Measurements from ENCODE around the gene DACH1. TPM values are rescaled to one million over a fixed set of nuclear protein-coding genes. Genes with fewer than 3 reads are reported as not detected.

The DACH1 gene
- polyA plus RNA-seq, 3 donors = 0.03 to 0.69 (median 0.26) TPM

- no peak overlapping the region for H3K4me2 ChIP-seq (replicated peaks; ENCODE audit: extremely low read depth, low read length, poor library complexity, severe bottlenecking)
- no peak overlapping the region for H3K4me3 ChIP-seq (replicated peaks in 1 of 3; ENCODE audit: low read depth in 2 of 3, low read length in 3 of 3)
- H3K27me3 ChIP-seq (ENCODE audit: control insufficient read depth in 2 of 2, insufficient read depth in 2 of 2, low read length in 2 of 2) = no peaks in the 10 kb centered on the region
- no peaks in the 10 kb centered on the region for H3K4me1 Mint-ChIP-seq
- peaks cover 0 to 2% (median 0%) of the 10 kb centered on the region in 7 donors for H3K9me3 Mint-ChIP-seq
- no peaks in the 10 kb centered on the region for H3K79me2 ChIP-seq (ENCODE audit: insufficient read depth, low read length)
- H3K9ac ChIP-seq (ENCODE audit: insufficient read depth, low read length, poor library complexity, severe bottlenecking) = no peak overlapping the region
- intact Hi-C loops (cut with micrococcal nuclease) = no loop called here
- no peaks in the 10 kb centered on the region for H4K20me1 ChIP-seq (ENCODE audit: insufficient read depth, low read length)
- no peak overlapping the region for H3K4me3 Mint-ChIP-seq
- H3K27ac Mint-ChIP-seq = no peak overlapping the region
- H3K36me3 ChIP-seq (replicated peaks in 1 of 2; ENCODE audit: control insufficient read depth in 1 of 2, insufficient read depth in 2 of 2, low read length in 2 of 2) = no peaks in the 10 kb centered on the region
- no peaks in the 10 kb centered on the region for H3K9me3 ChIP-seq (replicated peaks in 1 of 2; ENCODE audit: control insufficient read depth in 1 of 2, insufficient read depth in 1 of 2, low read length in 2 of 2)
- H3K27me3 Mint-ChIP-seq (ENCODE audit: low read depth in 3 of 3) = no peaks in the 10 kb centered on the region
- DNase-seq = no peak
- no peak for TF ChIP-seq CTCF (IDR thresholded peaks at IDR 0.05)
- no peak overlapping the region for H2AFZ ChIP-seq (ENCODE audit: insufficient read depth, low read depth, low read length, poor library complexity, severe bottlenecking)
- H3K4me1 ChIP-seq (ENCODE audit: control insufficient read depth in 1 of 2, insufficient read depth in 2 of 2, low read length in 2 of 2) = no peaks in the 10 kb centered on the region
- no peak overlapping the region for H3K27ac ChIP-seq (ENCODE audit: low read depth in 1 of 2, low read length in 2 of 2)
- H3K36me3 Mint-ChIP-seq = peaks cover 0 to 2% of the 10 kb centered on the region in 2 donors
Measured at GRCh38 chr13:71513411-71514033, 353.5 kb downstream of the DACH1 start.

- H3K27me3 Mint-ChIP-seq (ENCODE audit: low read depth in 3 of 3) = peaks cover 0 to 1% (median 0%) of the 10 kb centered on the region in 3 donors
- intact Hi-C loops (cut with micrococcal nuclease) = no loop called here
- Histone ChIP-seq H3K4me3 (replicated peaks in 1 of 3; ENCODE audit: low read depth in 2 of 3, low read length in 3 of 3) (no peak overlapping the region), H3K27me3 (ENCODE audit: control insufficient read depth in 2 of 2, insufficient read depth in 2 of 2, low read length in 2 of 2) (no peaks in the 10 kb centered on the region), H3K9ac (ENCODE audit: insufficient read depth, low read length, poor library complexity, severe bottlenecking) (no peak overlapping the region), H3K9me3 (replicated peaks in 1 of 2; ENCODE audit: control insufficient read depth in 1 of 2, insufficient read depth in 1 of 2, low read length in 2 of 2) (no peaks in the 10 kb centered on the region), H3K4me2 (replicated peaks; ENCODE audit: extremely low read depth, low read length, poor library complexity, severe bottlenecking) (no peak overlapping the region), H3K27ac (ENCODE audit: low read depth in 1 of 2, low read length in 2 of 2) (no peak overlapping the region), H4K20me1 (ENCODE audit: insufficient read depth, low read length) (no peaks in the 10 kb centered on the region), H3K79me2 (ENCODE audit: insufficient read depth, low read length) (no peaks in the 10 kb centered on the region), H3K4me1 (ENCODE audit: control insufficient read depth in 1 of 2, insufficient read depth in 2 of 2, low read length in 2 of 2) (no peaks in the 10 kb centered on the region), H2AFZ (ENCODE audit: insufficient read depth, low read depth, low read length, poor library complexity, severe bottlenecking) (no peak overlapping the region), H3K36me3 (replicated peaks in 1 of 2; ENCODE audit: control insufficient read depth in 1 of 2, insufficient read depth in 2 of 2, low read length in 2 of 2) (no peaks in the 10 kb centered on the region)
- no peak overlapping the region for H3K27ac Mint-ChIP-seq
- no peak overlapping the region for H3K4me3 Mint-ChIP-seq
- no peak for DNase-seq
- peaks cover 0 to 1% (median 0%) of the 10 kb centered on the region in 7 donors for H3K9me3 Mint-ChIP-seq
- H3K36me3 Mint-ChIP-seq = peaks cover 0 to 1% of the 10 kb centered on the region in 2 donors
- WGBS (ENCODE audit: insufficient coverage) = no CpG with 5 or more reads among the region's 3 CpGs
- no peaks in the 10 kb centered on the region for H3K4me1 Mint-ChIP-seq
- TF ChIP-seq CTCF (IDR thresholded peaks at IDR 0.05) = no peak
Measured at GRCh38 chr13:71503781-71504180, 363.2 kb downstream of the DACH1 start.

All from CD14-positive monocyte (primary cell).